WTC11 (cell line): ENCODE measurements around the gene PREPL.

ENCODE experiments used
- ELF4 ChIP-seq: sonication (generic); formaldehyde crosslinking; IDR thresholded peaks from 2 replicates; pipeline ENCODE4 v1.8.1; 2022; ENCODE audit warnings: low read depth, mild to moderate bottlenecking, moderate library complexity, missing genetic modification reagents
- OVOL2 ChIP-seq: fragments of 250-450 bp; sonication (Bioruptor Pico); IDR thresholded peaks from 2 replicates; pipeline ENCODE4 v1.9.0; 2021; ENCODE audit warnings: mild to moderate bottlenecking, borderline replicate concordance
- TEAD4 ChIP-seq: sonication (generic); formaldehyde crosslinking; IDR thresholded peaks from 2 replicates; pipeline ENCODE4 v1.8.0; 2022; ENCODE audit warnings: mild to moderate bottlenecking, missing genetic modification reagents

GRCh38 chr2:44296653-44297052 is 64.6 kb downstream of the PREPL start:
- TF ChIP-seq TEAD4 (CRISPR knock-in tag) (no peak), OVOL2 (CRISPR knock-in tag) (no peak), ELF4 (CRISPR knock-in tag) (no peak)
